H1 (cell line): ENCODE data around the gene SBF2. TPM values are rescaled to one million over a fixed set of nuclear protein-coding genes. Genes with fewer than 3 reads are reported as not detected.
"Not testable (repeated sequence)": the region's sequence is repeated elsewhere in the genome, so short reads cannot be mapped to it uniquely, and the experiment has no call there.

Source experiments
- CTCF ChIA-PET: fragments of 300-600 bp; sonication (Branson Sonifier 250); formaldehyde crosslinking; loops from one replicate; lab custom pipeline; 2021; ENCODE audit not compliant: partially characterized antibody; lab: Charles Lee
- POLR2A ChIA-PET: fragments of 300-600 bp; sonication (Branson Sonifier 250); formaldehyde crosslinking; loops from one replicate; lab custom pipeline; 2021; ENCODE audit warnings: inconsistent platforms; ENCODE audit not compliant: partially characterized antibody; lab: Charles Lee
- DNase-seq, 2 experiments: peaks; one replicate each; pipeline versions ENCODE4 v3.0.0 to v3.0.0-alpha.2; 2010 to 2022; ENCODE audit warnings: low spot score in 2 of 2, low read depth in 1 of 2, mixed read lengths in 1 of 2
- FAIRE-seq: peaks from 2 replicates; lab custom pipeline; 2011; peaks lifted over from hg19 to GRCh38; lab: Jason Lieb, UNC
- H2AFZ ChIP-seq: 2 replicates; pipeline ENCODE4 v1.8.1; 2012; ENCODE audit warnings: low read length, inconsistent platforms
- H2AK5ac ChIP-seq: 2 replicates; pipeline ENCODE4 v1.6.1; 2013; ENCODE audit warnings: low read depth, low read length
- H2BK120ac ChIP-seq: replicated peaks from 2 replicates; pipeline ENCODE3; 2013; ENCODE audit warnings: low read depth, low read length, inconsistent platforms
- H2BK12ac ChIP-seq: 2 replicates; pipeline ENCODE4 v1.6.1; 2013; ENCODE audit warnings: low read depth, low read length
- H2BK15ac ChIP-seq: 2 replicates; pipeline ENCODE4 v1.6.1; 2013; ENCODE audit warnings: low read length
- H2BK20ac ChIP-seq: 2 replicates; pipeline ENCODE4 v1.6.1; 2013; ENCODE audit warnings: low read length
- H2BK5ac ChIP-seq: 2 replicates; pipeline ENCODE4 v1.6.1; 2013; ENCODE audit warnings: low read depth, low read length
- H3K14ac ChIP-seq: 2 replicates; pipeline ENCODE4 v1.6.1; 2013; ENCODE audit warnings: inconsistent platforms; ENCODE audit not compliant: insufficient read length
- H3K18ac ChIP-seq: 2 replicates; pipeline ENCODE4 v1.6.1; 2013; ENCODE audit warnings: low read length; ENCODE audit errors: extremely low read depth
- H3K23ac ChIP-seq: 2 replicates; pipeline ENCODE4 v1.6.1; 2013; ENCODE audit warnings: inconsistent platforms; ENCODE audit not compliant: insufficient read length
- H3K23me2 ChIP-seq: 2 replicates; pipeline ENCODE4 v1.6.1; 2013; ENCODE audit warnings: low read depth, low read length
- H3K27ac ChIP-seq: 2 replicates; pipeline ENCODE4 v1.6.1; 2011; ENCODE audit warnings: low read depth, low read length, inconsistent platforms
- H3K27me3 ChIP-seq, 4 experiments: replicated peaks in 1 of 4; 1 replicate in 1 of 4; 2 replicates in 3 of 4; pipeline versions ENCODE4 v1.6.1 to v1.8.1; 2011 to 2013; ENCODE audit warnings: low read length in 3 of 4, mild to moderate bottlenecking in 3 of 4, inconsistent platforms in 2 of 4, mixed read lengths in 2 of 4, moderate library complexity in 1 of 4; ENCODE audit not compliant: control insufficient read depth in 3 of 4, insufficient read depth in 3 of 4; ENCODE audit errors: extremely low read depth in 1 of 4
- H3K36me3 ChIP-seq, 4 experiments: 2 replicates each; pipeline versions ENCODE4 v1.6.1 to v1.8.1; 2011 to 2013; ENCODE audit warnings: mild to moderate bottlenecking in 4 of 4, low read length in 3 of 4, moderate library complexity in 2 of 4, control low read depth in 1 of 4, inconsistent platforms in 1 of 4; ENCODE audit not compliant: insufficient read depth in 4 of 4, control insufficient read depth in 2 of 4
- H3K4ac ChIP-seq: replicated peaks from 2 replicates; pipeline ENCODE3; 2013; ENCODE audit warnings: low read length, low read depth, mixed read lengths, inconsistent platforms; ENCODE audit not compliant: insufficient read length
- H3K4me1 ChIP-seq, 4 experiments: replicated peaks in 1 of 4; 1 replicate in 1 of 4; 2 replicates in 3 of 4; pipeline versions ENCODE4 v1.6.1 to v1.8.1; 2011 to 2013; ENCODE audit warnings: low read length in 3 of 4, inconsistent platforms in 2 of 4, mixed read lengths in 1 of 4; ENCODE audit not compliant: insufficient read depth in 4 of 4, control insufficient read depth in 3 of 4
- H3K4me2 ChIP-seq, 2 experiments: 2 replicates each; pipeline versions ENCODE4 v1.6.1 to v1.8.1; 2011 to 2013; ENCODE audit warnings: low read depth in 2 of 2, low read length in 2 of 2, control low read depth in 1 of 2, inconsistent platforms in 1 of 2, mild to moderate bottlenecking in 1 of 2; ENCODE audit not compliant: insufficient read depth in 1 of 2
- H3K4me3 ChIP-seq, 4 experiments: fragments of 200-600, 300-600 bp in 1 of 4; sonication (generic), shearing (Covaris generic), sonication (Bioruptor Twin) in 1 of 4; 2 replicates each; pipeline versions ENCODE4 v1.5.1 to v1.8.1; 2011 to 2016; ENCODE audit warnings: low read length in 4 of 4, low read depth in 3 of 4, control low read depth in 2 of 4, inconsistent platforms in 2 of 4, mild to moderate bottlenecking in 2 of 4, mixed read lengths in 1 of 4, moderate library complexity in 1 of 4; ENCODE audit not compliant: insufficient read depth in 2 of 4; ENCODE audit errors: extremely low read depth in 1 of 4
- H3K56ac ChIP-seq: replicated peaks from 2 replicates; pipeline ENCODE3; 2013; ENCODE audit warnings: low read depth, mild to moderate bottlenecking, mixed read lengths, low read length, inconsistent platforms; ENCODE audit not compliant: insufficient read length
- H3K79me1 ChIP-seq: 2 replicates; pipeline ENCODE4 v1.6.1; 2013; ENCODE audit warnings: low read depth, low read length, control low read depth
- H3K79me2 ChIP-seq, 2 experiments: 2 replicates each; pipeline versions ENCODE4 v1.6.1 to v1.8.1; 2012 to 2013; ENCODE audit warnings: low read length in 2 of 2, mild to moderate bottlenecking in 2 of 2, inconsistent platforms in 1 of 2; ENCODE audit not compliant: insufficient read depth in 2 of 2, control insufficient read depth in 1 of 2
- H3K9ac ChIP-seq, 4 experiments: replicated peaks in 1 of 4; 1 replicate in 1 of 4; 2 replicates in 3 of 4; pipeline versions ENCODE4 v1.6.1 to v1.8.1; 2011 to 2013; ENCODE audit warnings: low read depth in 3 of 4, low read length in 3 of 4, control low read depth in 2 of 4, mild to moderate bottlenecking in 2 of 4, moderate library complexity in 2 of 4, inconsistent platforms in 1 of 4; ENCODE audit errors: extremely low read depth in 1 of 4
- H3K9me3 ChIP-seq, 2 experiments: 2 replicates each; pipeline versions ENCODE4 v1.6.1 to v1.8.1; 2012 to 2013; ENCODE audit warnings: mild to moderate bottlenecking in 2 of 2, moderate library complexity in 2 of 2, control low read depth in 1 of 2, inconsistent platforms in 1 of 2, low read depth in 1 of 2, low read length in 1 of 2, mixed read lengths in 1 of 2; ENCODE audit not compliant: insufficient read depth in 2 of 2
- H4K20me1 ChIP-seq, 2 experiments: replicated peaks in 1 of 2; 2 replicates each; pipeline versions ENCODE3 to v1.8.1; 2011 to 2013; ENCODE audit warnings: inconsistent platforms in 2 of 2, low read length in 2 of 2, mild to moderate bottlenecking in 1 of 2; ENCODE audit not compliant: insufficient read depth in 2 of 2, control insufficient read depth in 1 of 2
- H4K5ac ChIP-seq: 2 replicates; pipeline ENCODE4 v1.6.1; 2013; ENCODE audit warnings: low read length, low read depth, mixed read lengths, inconsistent platforms; ENCODE audit not compliant: insufficient read length
- H4K8ac ChIP-seq: 2 replicates; pipeline ENCODE4 v1.8.0; 2013; ENCODE audit warnings: mild to moderate bottlenecking, moderate library complexity, low read length, inconsistent platforms; ENCODE audit not compliant: insufficient read depth; ENCODE audit errors: extremely low read depth
- H4K91ac ChIP-seq: replicated peaks from 2 replicates; pipeline ENCODE3; 2013; ENCODE audit warnings: low read length, mixed read lengths, inconsistent platforms; ENCODE audit not compliant: insufficient read length
- WGBS, 2 experiments: shearing (Covaris generic) in 1 of 2; methylation state at CpG; one replicate each; pipeline versions ENCODE4 v1.1.6 to v1.1.7; 2013 to 2015; ENCODE audit warnings: low lambda C conversion rate in 2 of 2, mixed read lengths in 2 of 2, inconsistent platforms in 1 of 2, low coverage in 1 of 2, missing lambda C conversion rate in 1 of 2; ENCODE audit not compliant: insufficient replicate concordance in 2 of 2, insufficient coverage in 1 of 2, insufficient read length in 1 of 2; ENCODE audit errors: extremely low coverage in 1 of 2, missing lambda C conversion rate in 1 of 2; 5-methylcytosine and 5-hydroxymethylcytosine counted together
- polyA plus RNA-seq, 7 experiments: library from polyadenylated mRNA; depleted of rRNA in 3 of 7; stranded (reverse) in 5 of 7; unstranded in 2 of 7; fragments of >200 nt in 5 of 7; fragments of 200-250 nt in 2 of 7; gene quantifications; 1 replicate in 5 of 7; 2 replicates in 1 of 7; 4 replicates in 1 of 7; pipeline versions ENCODE4 v1.2.1 to v1.2.3, GENCODE V29; 2011 to 2013; ENCODE audit warnings: missing spikeins in 2 of 7, mixed read lengths in 2 of 7
- total RNA-seq: library from RNA; stranded (reverse); fragmentation: NEBNext Ultra II Directional; extraction: Animal tissue kit (Norgen Biotek cat#: 25700); gene quantifications from 2 replicates; pipeline ENCODE4 v1.2.1, GENCODE V29; 2021

SBF2 gene
- total and polyA plus RNA-seq, 2 of the 8 experiments (the other 6 are each of a cell fraction or from before 2014, with no cell fraction given) = 36.7 to 50.5 TPM

GRCh38 chr11:9987303-9987702, 306.7 kb downstream of the SBF2 start:
- H2BK120ac ChIP-seq, H3K4me2 ChIP-seq, CTCF ChIA-PET, H3K23ac ChIP-seq, H3K27ac ChIP-seq, H4K8ac ChIP-seq, H3K4me3 ChIP-seq, DNase-seq, H2AK5ac ChIP-seq, H3K4ac ChIP-seq, H2BK15ac ChIP-seq, H3K23me2 ChIP-seq, H2AFZ ChIP-seq, H3K79me2 ChIP-seq, H4K20me1 ChIP-seq, H3K36me3 ChIP-seq, H3K4me1 ChIP-seq, H3K27me3 ChIP-seq, H2BK12ac ChIP-seq, H2BK20ac ChIP-seq, H4K91ac ChIP-seq, FAIRE-seq, H3K79me1 ChIP-seq, H3K9me3 ChIP-seq, POLR2A ChIA-PET, H2BK5ac ChIP-seq, H3K18ac ChIP-seq, H3K9ac ChIP-seq, H3K56ac ChIP-seq, H4K5ac ChIP-seq, H3K14ac ChIP-seq: not testable (repeated sequence)
- WGBS, 2 experiments = 95% methylated on average over 4 of the region's 4 CpGs; no CpG with 5 or more reads in 1 of the 2 experiments
